ENCODE measurements around the gene AKIRIN2.

Gene AKIRIN2

GRCh38 chr6:87653074-87653962 is 48.7 kb downstream of the AKIRIN2 start:
- no peak overlapping the region; the same call in 1 of the 2 replicates for H3K4me3 ChIP-seq (ENCODE audit: low read depth, low read length)
- H3K27ac ChIP-seq (ENCODE audit: low read depth, low read length), result peak overlapping the region; percentile 57
- H3K9ac ChIP-seq (ENCODE audit: low read depth, low read length), result peak overlapping the region; percentile 2; the same call in 1 of the 2 replicates
- H3K9me3 ChIP-seq (ENCODE audit: control insufficient read depth, insufficient read depth, low read length), result no peaks in the 10 kb centered on the region
- peaks cover 35% of the 10 kb centered on the region for H3K36me3 ChIP-seq (ENCODE audit: control insufficient read depth, insufficient read depth, low read length)
- peaks cover 26% of the 10 kb centered on the region for H3K4me1 ChIP-seq (ENCODE audit: control insufficient read depth, insufficient read depth, low read length)
- H3K27me3 ChIP-seq (ENCODE audit: control insufficient read depth, insufficient read depth, low read length), result no peaks in the 10 kb centered on the region

DNA sequence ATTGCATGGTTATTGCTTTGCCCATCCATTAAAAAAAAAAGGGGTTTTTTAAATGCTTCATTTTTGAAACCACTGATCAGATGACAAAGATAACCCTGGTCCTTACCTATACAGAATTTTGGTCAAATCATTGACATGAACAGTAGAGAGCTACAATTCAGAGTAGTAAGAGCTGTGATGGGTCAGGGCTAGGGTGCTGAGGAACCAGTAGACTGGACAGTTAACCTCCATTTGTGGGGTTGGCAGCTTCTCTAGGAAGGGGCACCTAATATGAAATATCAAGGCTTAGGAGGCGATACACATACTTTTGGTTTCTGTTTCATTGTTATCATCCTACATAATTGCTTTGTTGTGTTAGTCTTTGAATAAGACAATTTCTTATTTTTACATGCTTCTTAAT is 57.0 kb downstream of the AKIRIN2 start:
- no peak overlapping the region for H3K9ac ChIP-seq (ENCODE audit: low read depth, low read length)
- H3K9me3 ChIP-seq (ENCODE audit: control insufficient read depth, insufficient read depth, low read length), result no peaks in the 10 kb centered on the region
- H3K36me3 ChIP-seq (ENCODE audit: control insufficient read depth, insufficient read depth, low read length), result peaks cover 12% of the 10 kb centered on the region
- no peaks in the 10 kb centered on the region for H3K27me3 ChIP-seq (ENCODE audit: control insufficient read depth, insufficient read depth, low read length)
- H3K27ac ChIP-seq (ENCODE audit: low read depth, low read length), result no peak overlapping the region
- H3K4me3 ChIP-seq (ENCODE audit: low read depth, low read length), result no peak overlapping the region
- no peaks in the 10 kb centered on the region for H3K4me1 ChIP-seq (ENCODE audit: control insufficient read depth, insufficient read depth, low read length)

GRCh38 chr6:87641065-87641692 is 60.9 kb downstream of the AKIRIN2 start:
- H3K9me3 ChIP-seq (ENCODE audit: control insufficient read depth, insufficient read depth, low read length), result no peaks in the 10 kb centered on the region
- no peak overlapping the region for H3K9ac ChIP-seq (ENCODE audit: low read depth, low read length)
- no peak overlapping the region for H3K27ac ChIP-seq (ENCODE audit: low read depth, low read length)
- peaks cover 41% of the 10 kb centered on the region for H3K36me3 ChIP-seq (ENCODE audit: control insufficient read depth, insufficient read depth, low read length)
- H3K4me1 ChIP-seq (ENCODE audit: control insufficient read depth, insufficient read depth, low read length), result no peaks in the 10 kb centered on the region
- H3K27me3 ChIP-seq (ENCODE audit: control insufficient read depth, insufficient read depth, low read length), result no peaks in the 10 kb centered on the region
- H3K4me3 ChIP-seq (ENCODE audit: low read depth, low read length), result no peak overlapping the region

DNA sequence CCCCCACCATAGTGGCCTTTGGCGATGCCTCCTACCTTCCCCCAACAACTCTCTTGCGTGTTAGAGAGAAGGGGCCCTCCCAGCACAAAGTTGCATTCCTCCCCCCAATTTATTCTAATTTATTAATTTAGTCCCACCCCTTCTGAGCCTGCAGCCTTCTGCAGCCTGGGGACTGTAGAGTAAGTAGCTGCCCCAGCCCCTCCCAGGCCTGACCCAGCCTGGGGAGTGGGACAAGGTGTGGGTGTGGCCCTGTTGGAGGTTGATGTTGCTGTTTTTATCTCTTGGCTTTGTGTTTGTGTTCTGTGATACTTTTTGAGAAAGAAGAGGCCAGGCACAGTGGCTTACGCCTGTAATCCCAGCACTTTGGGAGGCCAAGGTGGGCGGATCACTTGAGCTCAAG is 62.7 kb downstream of the AKIRIN2 start:
- Histone ChIP-seq H3K4me3 (ENCODE audit: low read depth, low read length) (no peak overlapping the region), H3K36me3 (ENCODE audit: control insufficient read depth, insufficient read depth, low read length) (peaks cover 55% of the 10 kb centered on the region), H3K27ac (ENCODE audit: low read depth, low read length) (no peak overlapping the region), H3K27me3 (ENCODE audit: control insufficient read depth, insufficient read depth, low read length) (no peaks in the 10 kb centered on the region), H3K9ac (ENCODE audit: low read depth, low read length) (no peak overlapping the region), H3K4me1 (ENCODE audit: control insufficient read depth, insufficient read depth, low read length) (no peaks in the 10 kb centered on the region), H3K9me3 (ENCODE audit: control insufficient read depth, insufficient read depth, low read length) (no peaks in the 10 kb centered on the region)

DNA sequence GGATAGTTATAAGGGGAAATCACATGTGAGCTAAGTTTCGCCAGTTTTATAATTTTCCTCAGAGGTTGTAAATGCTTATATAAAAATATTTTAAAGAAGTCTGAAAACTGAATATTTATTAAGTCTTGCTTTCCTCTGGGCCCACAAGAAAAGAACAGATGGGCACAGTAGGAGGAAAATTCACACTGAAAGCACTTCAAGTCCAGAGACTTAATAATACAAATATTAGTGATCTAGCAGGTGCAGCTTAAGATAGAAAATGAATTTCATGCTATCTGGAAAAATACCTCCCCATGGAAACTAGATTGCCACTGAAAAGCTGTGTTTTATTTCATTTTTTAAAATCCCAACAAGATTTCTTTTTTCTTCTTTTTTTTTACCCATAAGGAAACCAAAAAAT is 64.9 kb downstream of the AKIRIN2 start:
- Histone ChIP-seq H3K27ac (ENCODE audit: low read depth, low read length) (no peak overlapping the region), H3K36me3 (ENCODE audit: control insufficient read depth, insufficient read depth, low read length) (peaks cover 64% of the 10 kb centered on the region), H3K4me3 (ENCODE audit: low read depth, low read length) (no peak overlapping the region), H3K27me3 (ENCODE audit: control insufficient read depth, insufficient read depth, low read length) (no peaks in the 10 kb centered on the region), H3K9ac (ENCODE audit: low read depth, low read length) (no peak overlapping the region), H3K9me3 (ENCODE audit: control insufficient read depth, insufficient read depth, low read length) (no peaks in the 10 kb centered on the region), H3K4me1 (ENCODE audit: control insufficient read depth, insufficient read depth, low read length) (no peaks in the 10 kb centered on the region)

DNA sequence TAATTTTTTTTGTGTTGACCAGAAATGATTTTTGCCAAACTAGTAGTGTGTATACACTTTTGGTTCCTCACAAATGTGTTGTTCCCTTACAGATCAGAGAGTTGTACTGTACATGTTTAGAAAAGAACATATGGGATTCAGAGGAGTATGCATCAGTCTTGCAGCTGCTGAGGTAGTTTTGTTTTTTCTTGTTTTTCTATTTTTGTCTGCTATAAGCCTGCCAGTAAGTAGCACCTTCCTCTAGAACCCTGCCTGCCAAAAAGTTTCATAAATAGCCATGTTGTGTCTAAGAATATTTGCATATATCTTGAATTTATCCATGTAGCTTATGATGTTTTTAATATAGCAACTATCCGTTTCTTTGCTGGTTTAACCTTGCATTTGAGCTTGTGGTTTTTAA is 65.7 kb downstream of the AKIRIN2 start:
- H3K36me3 ChIP-seq (ENCODE audit: control insufficient read depth, insufficient read depth, low read length), result peaks cover 67% of the 10 kb centered on the region
- no peaks in the 10 kb centered on the region for H3K9me3 ChIP-seq (ENCODE audit: control insufficient read depth, insufficient read depth, low read length)
- H3K27me3 ChIP-seq (ENCODE audit: control insufficient read depth, insufficient read depth, low read length), result no peaks in the 10 kb centered on the region
- no peak overlapping the region for H3K27ac ChIP-seq (ENCODE audit: low read depth, low read length)
- no peak overlapping the region for H3K9ac ChIP-seq (ENCODE audit: low read depth, low read length)
- H3K4me3 ChIP-seq (ENCODE audit: low read depth, low read length), result no peak overlapping the region
- H3K4me1 ChIP-seq (ENCODE audit: control insufficient read depth, insufficient read depth, low read length), result no peaks in the 10 kb centered on the region

- Histone ChIP-seq H3K27ac (ENCODE audit: low read depth, low read length) (no peak overlapping the region), H3K27me3 (ENCODE audit: control insufficient read depth, insufficient read depth, low read length) (no peaks in the 10 kb centered on the region), H3K4me3 (ENCODE audit: low read depth, low read length) (no peak overlapping the region), H3K9me3 (ENCODE audit: control insufficient read depth, insufficient read depth, low read length) (no peaks in the 10 kb centered on the region), H3K9ac (ENCODE audit: low read depth, low read length) (no peak overlapping the region), H3K36me3 (ENCODE audit: control insufficient read depth, insufficient read depth, low read length) (peaks cover 71% of the 10 kb centered on the region), H3K4me1 (ENCODE audit: control insufficient read depth, insufficient read depth, low read length) (no peaks in the 10 kb centered on the region)
Observed at GRCh38 chr6:87633851-87634250, 68.2 kb downstream of the AKIRIN2 start.

- Histone ChIP-seq H3K27me3 (ENCODE audit: control insufficient read depth, insufficient read depth, low read length) (no peaks in the 10 kb centered on the region), H3K9ac (ENCODE audit: low read depth, low read length) (no peak overlapping the region), H3K27ac (ENCODE audit: low read depth, low read length) (no peak overlapping the region), H3K4me3 (ENCODE audit: low read depth, low read length) (no peak overlapping the region), H3K9me3 (ENCODE audit: control insufficient read depth, insufficient read depth, low read length) (no peaks in the 10 kb centered on the region), H3K36me3 (ENCODE audit: control insufficient read depth, insufficient read depth, low read length) (peaks cover 56% of the 10 kb centered on the region), H3K4me1 (ENCODE audit: control insufficient read depth, insufficient read depth, low read length) (no peaks in the 10 kb centered on the region)
Observed at GRCh38 chr6:87630746-87631145, 71.3 kb downstream of the AKIRIN2 start.

- Histone ChIP-seq H3K9me3 (ENCODE audit: control insufficient read depth, insufficient read depth, low read length) (no peaks in the 10 kb centered on the region), H3K27ac (ENCODE audit: low read depth, low read length) (no peak overlapping the region), H3K9ac (ENCODE audit: low read depth, low read length) (no peak overlapping the region), H3K4me3 (ENCODE audit: low read depth, low read length) (no peak overlapping the region), H3K36me3 (ENCODE audit: control insufficient read depth, insufficient read depth, low read length) (peaks cover 47% of the 10 kb centered on the region), H3K4me1 (ENCODE audit: control insufficient read depth, insufficient read depth, low read length) (no peaks in the 10 kb centered on the region), H3K27me3 (ENCODE audit: control insufficient read depth, insufficient read depth, low read length) (no peaks in the 10 kb centered on the region)
Observed at GRCh38 chr6:87628881-87629280, 73.2 kb downstream of the AKIRIN2 start.

DNA sequence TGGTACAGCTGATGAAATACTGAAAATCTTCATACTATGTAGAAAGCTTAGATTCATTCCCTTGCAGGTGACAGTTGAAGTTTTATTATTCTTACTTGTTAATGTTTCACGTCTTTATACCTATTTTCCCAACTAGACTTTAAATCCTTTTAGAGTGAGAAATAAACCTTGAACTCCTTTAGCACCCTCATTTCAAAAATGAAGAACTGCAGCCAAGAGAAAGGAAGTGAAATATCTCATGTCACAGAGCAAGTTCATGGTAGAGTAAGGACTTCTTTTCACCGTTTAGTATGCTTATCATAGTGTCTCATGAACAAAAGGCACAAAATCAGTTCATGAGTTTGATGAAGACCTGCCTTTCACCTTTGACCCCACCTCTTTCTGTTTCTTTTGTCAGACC is 73.6 kb downstream of the AKIRIN2 start:
- H3K9ac ChIP-seq (ENCODE audit: low read depth, low read length), result no peak overlapping the region
- H3K9me3 ChIP-seq (ENCODE audit: control insufficient read depth, insufficient read depth, low read length), result no peaks in the 10 kb centered on the region
- H3K27ac ChIP-seq (ENCODE audit: low read depth, low read length), result no peak overlapping the region
- no peaks in the 10 kb centered on the region for H3K4me1 ChIP-seq (ENCODE audit: control insufficient read depth, insufficient read depth, low read length)
- no peak overlapping the region for H3K4me3 ChIP-seq (ENCODE audit: low read depth, low read length)
- H3K36me3 ChIP-seq (ENCODE audit: control insufficient read depth, insufficient read depth, low read length), result peaks cover 49% of the 10 kb centered on the region
- no peaks in the 10 kb centered on the region for H3K27me3 ChIP-seq (ENCODE audit: control insufficient read depth, insufficient read depth, low read length)

All from HUES48 (cell line).